Measurements from ENCODE around the gene NUMB.

NUMB gene

GRCh38 chr14:73289729-73290128 is 168.6 kb downstream of the NUMB start:
- no peak for DNase-seq (ENCODE audit: low read depth in 2 of 2)

GRCh38 chr14:73289308-73289707 is 169.0 kb downstream of the NUMB start:
- DNase-seq (ENCODE audit: low read depth in 2 of 2) = no peak

- DNase-seq (ENCODE audit: low read depth in 2 of 2) = no peak
Measured at GRCh38 chr14:73287071-73287470, 171.3 kb downstream of the NUMB start.

- no peak for DNase-seq (ENCODE audit: low read depth in 2 of 2)
Measured at GRCh38 chr14:73286598-73286997, 171.7 kb downstream of the NUMB start.

GRCh38 chr14:73285979-73286378 is 172.4 kb downstream of the NUMB start:
- DNase-seq (ENCODE audit: low read depth in 2 of 2) = no peak

GRCh38 chr14:73283608-73284379 is 174.6 kb downstream of the NUMB start:
- DNase-seq (ENCODE audit: low read depth in 2 of 2) = no peak

- no peak for DNase-seq (ENCODE audit: low read depth in 2 of 2)
Measured at GRCh38 chr14:73280903-73281302, 177.4 kb downstream of the NUMB start.

GRCh38 chr14:73277376-73277775 is 181.0 kb downstream of the NUMB start:
- no peak for DNase-seq (ENCODE audit: low read depth in 2 of 2)

GRCh38 chr14:73276836-73277235 is 181.5 kb downstream of the NUMB start:
- no peak for DNase-seq (ENCODE audit: low read depth in 2 of 2)

GRCh38 chr14:73273799-73274198 is 184.5 kb downstream of the NUMB start:
- no peak for DNase-seq (ENCODE audit: low read depth in 2 of 2)

- no peak for DNase-seq (ENCODE audit: low read depth in 2 of 2)
Measured at GRCh38 chr14:73272393-73272792, 186.0 kb downstream of the NUMB start.

- DNase-seq (ENCODE audit: low read depth in 2 of 2) = no peak
Measured at GRCh38 chr14:73269729-73270531, 188.4 kb downstream of the NUMB start.

- DNase-seq (ENCODE audit: low read depth in 2 of 2) = no peak
Measured at GRCh38 chr14:73267474-73267873, 190.9 kb downstream of the NUMB start.

GRCh38 chr14:73266317-73266716 is 192.0 kb downstream of the NUMB start:
- DNase-seq (ENCODE audit: low read depth in 2 of 2) = no peak

- DNase-seq (ENCODE audit: low read depth in 2 of 2) = no peak
Measured at GRCh38 chr14:73265721-73266046, 192.7 kb downstream of the NUMB start.

- DNase-seq (ENCODE audit: low read depth in 2 of 2) = no peak
Measured at GRCh38 chr14:73264885-73265720, 193.2 kb downstream of the NUMB start.

GRCh38 chr14:73264080-73264884 is 194.1 kb downstream of the NUMB start:
- DNase-seq (ENCODE audit: low read depth in 2 of 2) = no peak

GRCh38 chr14:73263606-73264005 is 194.7 kb downstream of the NUMB start:
- no peak for DNase-seq (ENCODE audit: low read depth in 2 of 2)

GRCh38 chr14:73262427-73263183 is 195.7 kb downstream of the NUMB start:
- no peak for DNase-seq (ENCODE audit: low read depth in 2 of 2)

- DNase-seq (ENCODE audit: low read depth in 2 of 2) = no peak
Measured at GRCh38 chr14:73261520-73262426, 196.6 kb downstream of the NUMB start.
